Renal cortical epithelial cell (primary cell): Measurements from ENCODE around the gene FAM241B. TPM values are rescaled to one million over a fixed set of nuclear protein-coding genes. Genes with fewer than 3 reads are reported as not detected.

Experiments
- DNase-seq: peaks from one replicate; pipeline ENCODE4 v3.0.0-alpha.2; 2011; ENCODE audit warnings: low read depth
- total RNA-seq: library from RNA; depleted of rRNA; stranded (reverse); fragments of >200 nt; gene quantifications from 2 replicates; pipeline ENCODE4 v1.2.3, GENCODE V29; 2014

FAM241B gene
- total RNA-seq, 1 donor from 2014 or later = 2.9 TPM

GRCh38 chr10:69649786-69650550 is 19.9 kb downstream of the FAM241B start:
- DNase-seq = no peak

GRCh38 chr10:69650589-69651261 is 20.7 kb downstream of the FAM241B start:
- no peak for DNase-seq

- no peak for DNase-seq
These were observed 21.3 kb downstream of the FAM241B start for GRCh38 chr10:69651362-69651761.

- no peak for DNase-seq
These were observed 22.2 kb downstream of the FAM241B start for GRCh38 chr10:69652111-69652856.

GRCh38 chr10:69652857-69653199 is 22.8 kb downstream of the FAM241B start:
- DNase-seq = no peak

GRCh38 chr10:69653561-69653960 is 23.5 kb downstream of the FAM241B start:
- no peak for DNase-seq

- DNase-seq = no peak
These were observed 25.2 kb downstream of the FAM241B start for GRCh38 chr10:69655124-69655867.

- peak; percentile 4 for DNase-seq
These were observed 26.0 kb downstream of the FAM241B start for GRCh38 chr10:69655868-69656555.

GRCh38 chr10:69656742-69657269 is 26.8 kb downstream of the FAM241B start:
- no peak for DNase-seq

- DNase-seq = no peak
These were observed 27.4 kb downstream of the FAM241B start for GRCh38 chr10:69657430-69657829.

- DNase-seq = no peak
These were observed 27.8 kb downstream of the FAM241B start for GRCh38 chr10:69657866-69658265.

GRCh38 chr10:69659241-69660038 is 29.4 kb downstream of the FAM241B start:
- peak; percentile 19 for DNase-seq

GRCh38 chr10:69660296-69660695 is 30.2 kb downstream of the FAM241B start:
- DNase-seq = no peak

GRCh38 chr10:69661414-69662172 is 31.5 kb downstream of the FAM241B start:
- peak; percentile 55 for DNase-seq

- no peak for DNase-seq
These were observed 32.3 kb downstream of the FAM241B start for GRCh38 chr10:69662173-69662877.

GRCh38 chr10:69662901-69663300 is 32.9 kb downstream of the FAM241B start:
- DNase-seq = no peak

GRCh38 chr10:69663369-69663947 is 33.4 kb downstream of the FAM241B start:
- no peak for DNase-seq
